Stimulated activated CD8-positive, alpha-beta memory T cell treated with anti-CD3 and anti-CD28 coated beads, Interleukin-12 subunit alpha, Interleukin-12 subunit beta, amount 100 ng/mL, for 4 hours (primary cell): Measurements from ENCODE around the gene DAZAP1.
"Not testable (repeated sequence)": the region's sequence is repeated elsewhere in the genome, so short reads cannot be mapped to it uniquely, and the experiment has no call there.

Source experiments
- DNase-seq: peaks from one replicate; pipeline ENCODE4 v3.0.0-alpha.2; 2020; ENCODE audit warnings: low read depth

DAZAP1 gene

GRCh38 chr19:1474011-1474764, 66.8 kb downstream of the DAZAP1 start:
- no peak for DNase-seq

DNA sequence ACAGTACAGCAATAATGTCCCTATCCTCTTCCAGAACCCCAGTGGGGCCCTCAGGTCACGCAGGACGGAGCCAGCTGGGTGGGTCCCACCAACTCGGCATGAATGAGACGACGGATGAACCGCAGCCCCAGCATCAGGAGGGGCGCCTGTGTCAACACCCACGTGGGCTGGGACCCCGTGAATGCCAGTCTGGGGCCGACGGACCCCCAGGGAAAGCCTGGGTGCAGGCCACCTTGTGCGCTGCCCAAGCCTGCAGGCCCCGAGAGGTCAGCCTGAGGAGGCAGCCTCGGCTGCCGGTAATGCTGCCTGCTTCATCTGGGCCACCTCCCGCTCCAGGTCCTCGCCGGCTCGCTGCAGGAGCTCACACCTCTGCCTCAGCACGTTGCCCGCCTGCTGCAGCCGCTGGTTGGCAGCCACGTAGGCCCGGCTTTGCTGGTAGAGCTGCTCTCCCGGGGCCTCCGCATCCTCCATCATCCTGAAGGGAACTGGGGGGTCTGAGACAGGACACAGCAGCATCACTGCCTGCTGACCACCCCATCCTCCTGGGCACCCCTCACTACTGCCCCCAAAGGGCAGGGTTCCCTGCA, 67.5 kb downstream of the DAZAP1 start:
- DNase-seq: no peak

DNA sequence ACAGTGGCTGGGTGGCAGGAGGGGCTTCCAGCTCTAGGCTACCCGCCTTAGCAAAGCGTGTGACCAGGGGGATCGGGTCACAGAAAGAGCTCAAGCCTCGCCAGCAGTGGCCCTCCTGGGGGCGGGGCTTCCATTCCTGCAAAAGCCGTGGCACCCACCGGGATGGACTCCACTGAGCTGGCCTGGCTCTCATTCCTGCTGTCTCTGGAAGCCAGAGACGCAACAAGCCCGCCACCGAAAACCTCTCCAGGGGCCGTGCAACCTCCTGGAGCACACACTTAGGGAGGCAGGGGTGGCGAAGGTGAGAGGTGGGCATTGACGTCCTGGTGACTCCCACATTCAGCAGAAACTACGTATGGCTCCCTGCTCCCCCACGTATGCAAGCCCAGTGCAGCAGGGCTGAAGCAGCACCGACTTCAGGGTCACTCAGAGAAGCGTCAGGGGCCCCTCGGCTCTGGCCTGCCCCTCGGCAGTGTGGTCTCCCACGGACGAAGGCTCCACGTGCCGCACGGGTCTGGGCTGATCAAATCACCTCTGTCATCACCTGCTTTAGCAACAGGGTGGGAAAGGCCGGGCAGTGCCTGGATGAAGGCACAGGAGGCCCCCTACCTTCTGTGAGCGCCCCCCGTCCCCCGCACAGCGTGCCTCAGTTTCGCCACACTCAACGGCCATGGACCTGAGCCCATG, 68.5 kb downstream of the DAZAP1 start:
- no peak for DNase-seq

- not testable (repeated sequence) for DNase-seq
These were observed 69.7 kb downstream of the DAZAP1 start for GRCh38 chr19:1477056-1477455.

DNA sequence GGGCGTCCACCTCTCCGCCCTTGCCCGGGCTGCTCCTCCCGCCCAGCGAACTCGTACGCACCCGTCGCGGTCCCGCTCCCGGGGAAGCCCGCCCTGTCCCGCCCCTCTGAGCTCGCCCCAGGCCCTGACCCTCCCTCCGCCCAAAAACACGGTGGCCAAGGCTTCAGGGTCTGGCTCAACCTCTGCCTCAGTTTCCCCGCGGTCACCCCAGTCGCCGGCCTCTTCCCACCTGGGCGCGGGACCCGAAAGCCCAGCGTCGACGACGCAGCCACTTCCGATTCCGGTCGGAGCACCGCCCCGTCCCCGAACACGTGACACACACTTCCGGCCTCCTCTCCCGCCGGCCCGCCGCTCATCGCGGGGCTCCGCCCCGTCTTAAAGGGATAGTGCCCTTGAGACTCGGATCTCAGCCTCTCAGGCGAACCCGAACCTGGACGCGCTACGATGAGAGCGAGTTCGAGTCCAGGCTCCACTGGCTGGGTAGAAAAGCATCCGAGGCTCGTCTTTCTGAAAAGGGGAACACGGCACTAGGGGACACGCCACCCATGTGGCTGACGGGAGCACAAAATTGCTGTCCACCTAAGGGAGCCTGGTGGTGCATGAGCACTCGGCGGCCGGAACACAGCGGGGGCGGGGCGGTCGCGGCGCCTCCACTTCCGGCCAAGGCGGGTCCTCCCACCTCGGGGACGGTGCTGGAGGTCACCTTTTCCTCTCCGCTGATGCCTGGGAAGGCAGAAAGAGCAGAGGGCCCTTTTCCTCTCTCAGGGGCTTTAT, 71.7 kb downstream of the DAZAP1 start, which contains the start of gene C19orf25:
C19orf25 (minus strand) TSS at position 282 of the 774 bp plus-strand sequence. CDS start 312 bp downstream, outside the sequence.
- peak; percentile 82 for DNase-seq

DNA sequence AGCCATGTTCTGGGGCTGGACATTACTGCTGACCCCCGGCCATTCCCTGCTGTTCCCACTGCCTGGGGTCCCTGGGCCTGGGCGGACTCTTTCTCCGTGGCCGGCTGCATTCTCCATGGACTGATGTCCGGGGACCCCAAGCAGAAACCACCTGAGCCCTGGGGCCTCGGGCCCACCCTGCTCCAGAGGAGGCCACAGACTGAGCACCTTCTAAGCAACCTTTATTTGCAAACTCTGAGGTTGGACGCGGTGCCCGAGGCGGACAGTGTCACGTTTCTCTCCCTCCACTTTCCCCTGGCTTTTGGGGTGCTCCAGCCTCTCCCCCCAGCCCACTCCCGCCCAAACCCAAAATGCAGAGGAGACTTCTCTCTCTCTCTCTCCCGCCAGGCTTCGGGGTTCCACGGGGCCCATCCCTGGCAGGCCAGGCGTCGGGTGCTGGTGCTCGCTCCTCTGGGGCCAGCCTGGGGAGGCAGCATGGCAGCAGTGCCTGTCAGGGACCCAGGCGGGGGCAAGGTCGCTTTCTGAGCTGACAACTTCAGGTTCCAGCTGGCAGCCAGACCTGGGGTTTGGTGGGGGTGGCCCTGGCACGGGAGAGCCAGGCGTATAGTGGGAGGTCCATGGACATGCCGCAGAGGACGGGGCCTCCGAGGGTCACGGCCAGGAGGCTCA, 74.0 kb downstream of the DAZAP1 start:
- DNase-seq: no peak

DNA sequence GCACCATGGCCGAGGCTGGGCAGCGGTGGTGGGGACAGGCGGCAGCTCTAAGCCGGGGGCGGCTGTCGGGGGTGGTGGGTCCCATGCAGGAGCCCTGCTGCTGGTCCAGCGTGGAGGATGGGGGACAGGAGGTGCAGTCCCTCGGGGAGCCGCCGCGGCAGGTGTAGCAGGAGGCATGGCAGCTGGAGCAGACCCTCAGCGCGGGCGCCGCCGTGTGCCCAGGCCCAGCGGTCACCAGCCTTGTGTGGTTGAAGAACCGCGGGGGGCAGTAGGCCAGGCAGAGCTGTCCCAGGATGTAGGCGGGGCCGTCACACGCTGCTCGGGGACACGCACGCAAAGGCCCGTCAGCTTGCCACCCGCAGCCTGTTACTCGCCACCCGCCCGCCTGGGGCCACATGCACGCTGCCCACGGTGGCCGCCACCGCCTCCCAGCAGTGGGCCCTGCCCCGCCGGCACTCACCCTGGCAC, 74.5 kb downstream of the DAZAP1 start:
- DNase-seq: no peak

GRCh38 chr19:1482361-1483130, 75.2 kb downstream of the DAZAP1 start:
- no peak for DNase-seq

GRCh38 chr19:1483131-1483978, 76.0 kb downstream of the DAZAP1 start:
- DNase-seq: no peak

DNA sequence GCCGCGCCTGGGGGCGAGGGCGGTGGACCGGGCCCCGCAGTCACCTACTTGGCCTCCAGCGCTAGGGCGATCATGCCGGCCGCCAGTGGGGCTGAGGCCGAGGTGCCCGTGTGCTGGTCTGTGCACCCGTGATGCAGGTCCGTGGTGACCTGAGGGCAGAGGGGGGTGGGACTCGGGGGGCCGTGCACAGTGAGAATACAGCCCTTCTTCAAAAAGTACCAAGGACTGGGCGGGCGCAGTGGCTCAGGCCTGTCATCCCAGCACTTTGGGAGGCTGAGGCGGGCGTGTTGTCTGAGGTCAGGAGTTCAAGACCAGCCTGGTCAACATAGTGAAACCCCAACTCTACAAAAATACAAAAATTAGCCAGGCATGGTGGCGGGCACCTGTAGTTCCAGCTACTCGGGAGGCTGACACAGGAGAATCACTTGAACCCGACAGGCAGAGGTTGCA, 76.6 kb downstream of the DAZAP1 start:
- DNase-seq: no peak
